ENCODE data around the gene ALAD.

GRCh38 chr9:113345671-113346070 lies 55.4 kb downstream of the ALAD start:
- no peak for TF ChIP-seq CTCF (optimal IDR thresholded peaks at IDR 0.05 in 1 of 3, IDR thresholded peaks at IDR 0.05 in 1 of 3, conservative IDR thresholded peaks at IDR 0.05 in 1 of 3; ENCODE audit: extremely low read depth in 1 of 3, insufficient read depth in 2 of 3, low read length in 3 of 3)
- no peak for TF ChIP-seq EZH2 (IDR thresholded peaks at IDR 0.05; ENCODE audit: low read length)
